Cardiac muscle cell (in vitro differentiated cells and primary cell): ENCODE measurements around the gene SPTLC3. TPM values are rescaled to one million over a fixed set of nuclear protein-coding genes. Genes with fewer than 3 reads are reported as not detected.
"Not testable (repeated sequence)": the region's sequence is repeated elsewhere in the genome, so short reads cannot be mapped to it uniquely, and the experiment has no call there.

Source experiments
- DNase-seq, 2 donors: peaks; one replicate each; pipeline versions ENCODE4 v3.0.0 to v3.0.0-alpha.2; 2010 to 2017; ENCODE audit warnings: low read depth in 1 of 2, low spot score in 1 of 2
- H3K27ac ChIP-seq: fragments of 200-600 bp; sonication (generic); 2 replicates; pipeline ENCODE4 v1.5.1; 2016
- H3K27me3 ChIP-seq: fragments of 200-600 bp; sonication (generic); 2 replicates; pipeline ENCODE4 v1.6.0; 2016; ENCODE audit warnings: control low read depth
- H3K36me3 ChIP-seq: fragments of 200-600 bp; sonication (generic); 2 replicates; pipeline ENCODE4 v1.5.1; 2016; ENCODE audit warnings: control low read depth
- H3K4me1 ChIP-seq: fragments of 200-600 bp; sonication (generic); 2 replicates; pipeline ENCODE4 v1.8.1; 2017; ENCODE audit warnings: low read depth, mild to moderate bottlenecking, mixed run types
- H3K4me3 ChIP-seq: fragments of 200-600 bp; sonication (generic); 2 replicates; pipeline ENCODE4 v1.5.1; 2016; ENCODE audit warnings: mild to moderate bottlenecking
- H3K9me3 ChIP-seq: fragments of 200-600 bp; sonication (generic); 2 replicates; pipeline ENCODE4 v1.5.1; 2017; ENCODE audit warnings: low read depth, mild to moderate bottlenecking, control low read depth
- polyA plus RNA-seq: library from polyadenylated mRNA; unstranded; fragments of >200 nt; fragmentation: Nextera tagmentation; extraction: Ambion mirVana; gene quantifications from 2 replicates; pipeline ENCODE4 v1.2.1, GENCODE V29; 2016
- total RNA-seq: library from RNA; depleted of rRNA; stranded (reverse); fragments of >200 nt; gene quantifications from 2 replicates; pipeline ENCODE4 v1.2.3, GENCODE V29; 2016
- TF ChIP-seq, protein P1 (sequence below): IDR thresholded peaks from 2 replicates; pipeline ENCODE4 v1.5.1; 2012; ENCODE audit warnings: low read depth, mild to moderate bottlenecking, low read length

Gene SPTLC3
- total and polyA plus RNA-seq, 2 experiments from 2014 or later, result 2.2 to 6.2 TPM

DNA sequence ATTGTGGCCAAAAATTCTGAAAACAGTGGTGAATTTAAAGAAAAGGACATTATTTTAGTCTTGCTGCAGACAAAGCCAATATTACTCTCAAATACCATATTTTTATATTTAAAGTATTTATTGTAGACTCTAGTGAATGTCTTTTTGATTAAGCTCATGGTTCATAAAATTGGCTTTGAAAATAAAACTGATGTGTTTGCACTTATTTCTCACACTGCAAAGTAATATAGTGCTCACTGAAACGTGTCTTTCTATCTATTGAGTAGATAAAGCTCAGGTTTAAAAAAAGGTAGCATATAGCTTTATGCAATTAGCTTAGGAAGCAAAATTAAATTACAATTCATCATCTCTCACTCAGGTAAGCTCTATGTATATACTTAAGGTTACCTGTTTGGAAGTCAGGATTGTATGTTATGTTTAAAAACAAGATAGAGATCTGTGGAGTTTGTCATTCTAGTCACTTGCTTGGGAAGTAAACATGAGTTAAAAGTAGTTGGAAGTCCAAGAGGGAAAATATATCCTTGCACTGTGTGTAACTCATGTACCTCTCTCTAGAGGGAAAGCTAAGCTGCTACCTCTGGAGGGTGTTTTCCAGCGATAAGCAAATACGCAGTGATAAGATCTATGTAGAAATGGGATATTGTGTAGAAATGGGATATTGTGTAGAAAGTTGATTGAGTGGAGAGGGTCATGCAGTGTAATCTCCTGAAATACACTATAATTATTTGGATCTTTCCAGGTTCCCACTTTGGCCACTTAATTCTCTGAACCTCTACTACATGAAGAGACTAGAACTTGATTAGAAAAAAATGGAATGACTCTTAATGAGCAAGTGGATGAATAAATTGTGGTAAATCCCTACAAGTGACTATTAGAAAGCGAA lies 29.9 kb upstream of the SPTLC3 start:
- Histone ChIP-seq H3K27ac (no peak overlapping the region), H3K36me3 (no peaks in the 10 kb centered on the region), H3K27me3 (no peaks in the 10 kb centered on the region), H3K4me3 (no peak overlapping the region), H3K9me3 (no peaks in the 10 kb centered on the region), H3K4me1 (peaks cover 10% of the 10 kb centered on the region)
- TF ChIP-seq, protein P1, sequence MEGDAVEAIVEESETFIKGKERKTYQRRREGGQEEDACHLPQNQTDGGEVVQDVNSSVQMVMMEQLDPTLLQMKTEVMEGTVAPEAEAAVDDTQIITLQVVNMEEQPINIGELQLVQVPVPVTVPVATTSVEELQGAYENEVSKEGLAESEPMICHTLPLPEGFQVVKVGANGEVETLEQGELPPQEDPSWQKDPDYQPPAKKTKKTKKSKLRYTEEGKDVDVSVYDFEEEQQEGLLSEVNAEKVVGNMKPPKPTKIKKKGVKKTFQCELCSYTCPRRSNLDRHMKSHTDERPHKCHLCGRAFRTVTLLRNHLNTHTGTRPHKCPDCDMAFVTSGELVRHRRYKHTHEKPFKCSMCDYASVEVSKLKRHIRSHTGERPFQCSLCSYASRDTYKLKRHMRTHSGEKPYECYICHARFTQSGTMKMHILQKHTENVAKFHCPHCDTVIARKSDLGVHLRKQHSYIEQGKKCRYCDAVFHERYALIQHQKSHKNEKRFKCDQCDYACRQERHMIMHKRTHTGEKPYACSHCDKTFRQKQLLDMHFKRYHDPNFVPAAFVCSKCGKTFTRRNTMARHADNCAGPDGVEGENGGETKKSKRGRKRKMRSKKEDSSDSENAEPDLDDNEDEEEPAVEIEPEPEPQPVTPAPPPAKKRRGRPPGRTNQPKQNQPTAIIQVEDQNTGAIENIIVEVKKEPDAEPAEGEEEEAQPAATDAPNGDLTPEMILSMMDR, result no peak
- DNase-seq, result no peak

DNA sequence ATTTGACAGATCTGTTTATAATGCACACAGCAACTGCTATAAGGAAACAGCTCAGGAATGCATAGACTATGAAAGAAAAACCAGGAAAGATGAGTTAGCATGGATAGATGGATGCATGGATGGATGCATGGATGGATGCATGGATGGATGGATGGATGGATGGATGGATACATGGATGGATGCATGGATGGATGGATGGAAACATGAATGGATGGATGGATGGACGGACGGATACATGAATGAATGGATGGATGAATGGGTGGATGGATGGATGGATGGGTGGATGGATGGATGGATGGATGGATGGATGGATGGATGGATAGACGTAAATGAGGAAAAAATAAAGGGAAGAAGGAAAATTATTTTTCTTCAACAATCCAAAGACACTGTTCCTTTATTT lies 29.1 kb upstream of the SPTLC3 start:
- H3K4me3 ChIP-seq, H3K9me3 ChIP-seq, DNase-seq, H3K27ac ChIP-seq, H3K36me3 ChIP-seq, H3K27me3 ChIP-seq, H3K4me1 ChIP-seq: not testable (repeated sequence)

DNA sequence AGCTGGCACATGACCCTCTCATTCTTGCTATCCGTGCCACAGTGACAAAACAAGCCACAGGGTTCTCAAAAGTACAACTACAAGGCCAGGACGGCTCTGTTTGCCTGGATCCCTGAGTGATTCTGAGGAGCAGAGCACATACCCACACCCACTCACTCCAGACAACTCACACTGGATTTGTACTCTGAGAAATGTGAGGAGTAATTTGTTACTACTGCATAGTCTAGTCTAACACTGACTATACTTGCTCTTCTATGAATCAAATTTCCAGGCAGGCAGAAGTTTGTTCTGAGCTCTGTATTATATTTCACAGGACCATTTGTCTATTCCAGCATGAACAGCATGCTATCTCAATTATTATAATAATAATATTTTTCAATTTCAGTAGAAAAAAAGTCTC lies 26.7 kb upstream of the SPTLC3 start:
- Histone ChIP-seq H3K9me3 (no peaks in the 10 kb centered on the region), H3K36me3 (no peaks in the 10 kb centered on the region), H3K4me3 (no peak overlapping the region), H3K27ac (no peak overlapping the region), H3K4me1 (peaks cover 5% of the 10 kb centered on the region), H3K27me3 (no peaks in the 10 kb centered on the region)
- TF ChIP-seq, protein P1, result no peak
- no peak for DNase-seq

DNA sequence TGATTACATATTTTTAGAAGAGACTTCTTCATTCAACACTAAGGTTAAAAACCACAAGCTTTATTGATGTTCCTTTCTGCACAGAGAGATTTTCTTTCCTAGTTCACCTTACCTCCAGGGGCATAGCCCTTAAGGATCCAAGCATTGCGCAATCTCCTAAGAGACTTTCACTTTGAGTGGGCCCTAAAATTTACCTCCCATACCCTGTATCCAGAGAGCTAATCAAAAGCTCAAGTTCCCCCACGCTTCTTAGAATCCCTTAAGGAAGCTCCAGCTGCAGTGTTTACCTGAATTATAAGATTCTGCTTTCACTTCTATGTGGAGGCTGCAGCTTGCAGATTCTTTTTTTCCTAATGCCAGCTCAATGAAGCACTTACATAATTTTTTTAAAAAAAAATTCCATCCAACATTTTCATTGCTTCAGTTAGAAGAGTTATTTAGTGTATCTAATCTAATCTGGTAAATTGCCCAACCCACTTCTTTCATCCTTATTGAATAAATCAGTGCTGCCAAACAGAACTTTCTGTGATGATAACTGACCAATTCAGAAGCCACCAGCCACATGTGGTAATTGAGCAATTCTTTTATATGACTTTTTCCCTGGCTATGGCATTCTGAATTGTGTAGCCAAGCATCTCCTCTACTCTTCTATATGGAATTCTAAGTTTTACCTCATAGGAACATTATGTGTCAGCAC lies 24.6 kb upstream of the SPTLC3 start:
- H3K27me3 ChIP-seq, result no peaks in the 10 kb centered on the region
- H3K9me3 ChIP-seq, result no peaks in the 10 kb centered on the region
- TF ChIP-seq, protein P1, result no peak
- DNase-seq, result peak in 1 of 2 donors; percentile 23
- H3K4me1 ChIP-seq, result no peaks in the 10 kb centered on the region
- H3K4me3 ChIP-seq, result no peak overlapping the region
- no peaks in the 10 kb centered on the region for H3K36me3 ChIP-seq
- H3K27ac ChIP-seq, result no peak overlapping the region

DNA sequence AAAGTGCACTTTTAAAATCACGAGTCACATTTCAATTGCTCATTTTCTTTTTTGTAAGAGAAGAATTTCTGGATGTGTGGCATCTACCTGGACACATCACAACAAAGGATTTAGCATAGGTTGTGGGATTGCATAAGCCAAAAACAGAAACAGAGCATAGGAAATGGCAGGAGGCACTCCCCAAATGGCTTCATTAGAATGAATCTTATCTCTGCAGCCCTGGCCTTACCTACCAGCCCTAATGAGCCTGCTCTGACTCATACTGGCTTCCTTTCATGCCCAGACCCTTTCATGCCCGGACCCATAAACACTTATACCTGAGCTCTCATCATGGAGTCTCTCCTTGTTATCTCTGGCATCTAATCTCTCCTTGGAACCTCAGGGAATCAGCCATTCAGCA lies 23.9 kb upstream of the SPTLC3 start:
- Histone ChIP-seq H3K4me3 (no peak overlapping the region), H3K27ac (no peak overlapping the region), H3K27me3 (no peaks in the 10 kb centered on the region), H3K36me3 (no peaks in the 10 kb centered on the region), H3K4me1 (no peaks in the 10 kb centered on the region), H3K9me3 (no peaks in the 10 kb centered on the region)
- DNase-seq, result no peak
- TF ChIP-seq, protein P1, result no peak

DNA sequence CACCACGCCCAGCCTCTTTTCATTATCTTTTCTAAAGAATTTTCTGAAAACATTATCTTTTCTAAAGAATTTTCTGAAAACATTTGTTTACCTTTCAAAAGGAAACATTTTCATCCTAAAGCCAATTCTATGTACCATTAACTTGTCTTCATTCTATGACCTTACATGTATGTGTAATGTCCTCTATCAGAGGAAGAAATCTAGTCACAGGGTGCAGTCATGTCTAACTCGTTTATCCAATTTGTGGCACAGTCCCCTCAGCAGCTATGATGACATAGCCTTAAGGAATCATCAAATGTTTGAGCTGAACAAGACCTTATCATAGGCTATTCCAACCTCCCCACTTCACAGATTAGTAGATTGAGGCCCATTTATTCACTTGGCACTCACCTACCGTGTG lies 21.5 kb upstream of the SPTLC3 start:
- Histone ChIP-seq H3K4me3 (no peak overlapping the region), H3K27me3 (no peaks in the 10 kb centered on the region), H3K27ac (no peak overlapping the region), H3K4me1 (no peaks in the 10 kb centered on the region), H3K9me3 (no peaks in the 10 kb centered on the region), H3K36me3 (no peaks in the 10 kb centered on the region)
- TF ChIP-seq, protein P1, result no peak
- no peak for DNase-seq
